ENCODE measurements around the gene NFRKB. TPM values are rescaled to one million over a fixed set of nuclear protein-coding genes. Genes with fewer than 3 reads are reported as not detected.

Gene NFRKB
- total and polyA plus RNA-seq, 2 of the 8 experiments (the other 6 are each of a cell fraction or from before 2014, with no cell fraction given): 17.0 to 31.0 TPM

DNA sequence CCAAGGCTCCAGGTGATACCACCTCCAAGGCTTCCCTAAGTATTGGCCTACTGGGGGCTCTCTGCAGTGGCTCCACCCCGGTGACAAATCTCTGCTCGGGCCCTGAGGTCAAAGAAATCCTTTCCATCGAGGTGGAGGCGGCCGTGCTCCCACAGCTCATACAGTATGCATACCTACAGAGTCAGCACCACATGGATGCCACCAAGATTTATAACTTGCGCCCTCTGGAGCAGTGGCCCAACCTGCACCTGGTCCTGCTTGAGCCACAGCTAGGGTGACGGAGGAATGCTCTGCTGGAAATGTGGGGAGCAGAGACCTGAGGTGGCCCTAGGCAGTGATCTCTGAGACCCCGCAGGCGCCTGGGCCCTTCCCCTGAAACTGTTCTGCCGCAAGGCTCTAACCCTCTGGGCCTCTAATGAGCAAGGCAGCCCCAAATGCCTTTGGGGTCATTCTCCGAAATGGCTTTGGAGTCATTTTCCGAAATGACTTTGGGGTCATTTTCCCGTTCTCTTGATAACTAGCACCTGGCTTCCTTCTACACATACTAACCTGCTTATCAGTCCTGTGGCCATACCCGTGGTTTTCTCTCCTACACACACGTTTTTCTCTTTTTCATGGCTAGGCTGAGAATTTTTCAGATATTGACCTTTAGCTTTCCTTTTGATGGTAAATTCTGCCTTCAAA lies 45.8 kb downstream of the NFRKB start:
- no peak for DNase-seq (ENCODE audit: low read depth in 1 of 2, low spot score in 2 of 2)
- H3K4ac ChIP-seq (replicated peaks; ENCODE audit: insufficient read length, low read depth, low read length): no peak overlapping the region
- no peaks in the 10 kb centered on the region for H3K79me2 ChIP-seq (ENCODE audit: control insufficient read depth in 1 of 2, insufficient read depth in 2 of 2, low read length in 2 of 2)
- no peak overlapping the region for H3K4me3 ChIP-seq (ENCODE audit: extremely low read depth in 1 of 4, insufficient read depth in 2 of 4, low read depth in 3 of 4, low read length in 4 of 4)
- no peaks in the 10 kb centered on the region; the same call in 1 of the 2 replicates for H3K23me2 ChIP-seq (ENCODE audit: low read depth, low read length)
- H4K20me1 ChIP-seq (replicated peaks in 1 of 2; ENCODE audit: control insufficient read depth in 1 of 2, insufficient read depth in 2 of 2, low read length in 2 of 2): no peaks in the 10 kb centered on the region
- H2AFZ ChIP-seq (ENCODE audit: low read length): no peak overlapping the region
- H4K5ac ChIP-seq (ENCODE audit: insufficient read length, low read depth, low read length): no peak overlapping the region
- H3K27ac ChIP-seq (ENCODE audit: low read depth, low read length): no peak overlapping the region
- no peak overlapping the region for H3K18ac ChIP-seq (ENCODE audit: extremely low read depth, low read length)
- no peak overlapping the region for H3K23ac ChIP-seq (ENCODE audit: insufficient read length)
- 89% methylated on average over 15 of the region's 15 CpGs; no CpG with 5 or more reads in 1 of the 2 experiments for WGBS, 2 experiments (ENCODE audit: extremely low coverage in 1 of 2, insufficient coverage in 1 of 2, insufficient read length in 1 of 2, insufficient replicate concordance in 2 of 2, low coverage in 1 of 2, low lambda C conversion rate in 2 of 2, missing lambda C conversion rate in 1 of 2)
- no peak for TF ChIP-seq JUN (IDR thresholded peaks at IDR 0.05; ENCODE audit: low read depth, low read length)
- no peak for TF ChIP-seq POLR2A (IDR thresholded peaks at IDR 0.05; ENCODE audit: control extremely low read depth in 1 of 2, low read depth in 2 of 2, low read length in 2 of 2)
- no peak for TF ChIP-seq TBP (IDR thresholded peaks at IDR 0.05; ENCODE audit: low read depth, low read length)
- TF ChIP-seq CHD2 (IDR thresholded peaks at IDR 0.05; ENCODE audit: low read length): no peak
- TF ChIP-seq EZH2 (IDR thresholded peaks at IDR 0.05; ENCODE audit: low read depth, low read length, severe bottlenecking): no peak
- no peak for TF ChIP-seq EGR1 (IDR thresholded peaks at IDR 0.05; ENCODE audit: borderline replicate concordance, low read depth, low read length)
- TF ChIP-seq POU5F1 (IDR thresholded peaks at IDR 0.05; ENCODE audit: low read depth, low read length): no peak
- TF ChIP-seq HDAC6 (IDR thresholded peaks at IDR 0.05; ENCODE audit: low read depth, low read length): no peak
- no peak for TF ChIP-seq GABPA (IDR thresholded peaks at IDR 0.05; ENCODE audit: borderline replicate concordance, insufficient read depth, low read length)
- no peak for TF ChIP-seq RFX5 (IDR thresholded peaks at IDR 0.05; ENCODE audit: borderline replicate concordance, low read depth, low read length)
- no peak for TF ChIP-seq RNF2 (IDR thresholded peaks at IDR 0.05; ENCODE audit: borderline replicate concordance, low read depth, low read length, missing control alignments, poor library complexity, severe bottlenecking)
- no peak for TF ChIP-seq BACH1 (IDR thresholded peaks at IDR 0.05; ENCODE audit: low read length)
- no peak for TF ChIP-seq NRF1 (IDR thresholded peaks at IDR 0.05; ENCODE audit: low read depth, low read length)
- no peak for TF ChIP-seq RAD21 (IDR thresholded peaks at IDR 0.05 in 1 of 2, conservative IDR thresholded peaks at IDR 0.05 in 1 of 2; ENCODE audit: low read depth in 2 of 2, low read length in 2 of 2)
- no peak overlapping the region for H3K4me2 ChIP-seq (ENCODE audit: insufficient read depth in 1 of 2, low read depth in 2 of 2, low read length in 2 of 2)
- H4K8ac ChIP-seq (ENCODE audit: extremely low read depth, insufficient read depth, low read length): no peak overlapping the region
- H2BK20ac ChIP-seq (ENCODE audit: low read length): no peak overlapping the region
- H3K36me3 ChIP-seq (ENCODE audit: control insufficient read depth in 2 of 4, insufficient read depth in 4 of 4, low read length in 3 of 4): no peaks in the 10 kb centered on the region
- no peak overlapping the region for H2BK5ac ChIP-seq (ENCODE audit: low read depth, low read length)
- H3K9ac ChIP-seq (replicated peaks in 1 of 4; ENCODE audit: extremely low read depth in 1 of 4, low read depth in 3 of 4, low read length in 3 of 4): no peak overlapping the region
- H3K9me3 ChIP-seq (ENCODE audit: insufficient read depth in 2 of 2, low read depth in 1 of 2, low read length in 1 of 2): no peaks in the 10 kb centered on the region
- H3K14ac ChIP-seq (ENCODE audit: insufficient read length): no peak overlapping the region
- no peak for FAIRE-seq
- no peak overlapping the region for H4K91ac ChIP-seq (replicated peaks; ENCODE audit: insufficient read length, low read length)
- H3K27me3 ChIP-seq (replicated peaks in 1 of 4; ENCODE audit: control insufficient read depth in 3 of 4, extremely low read depth in 1 of 4, insufficient read depth in 3 of 4, low read length in 3 of 4): no peaks in the 10 kb centered on the region
- no peak overlapping the region for H3K56ac ChIP-seq (replicated peaks; ENCODE audit: insufficient read length, low read depth, low read length)
- H2BK12ac ChIP-seq (ENCODE audit: low read depth, low read length): no peak overlapping the region
- no peaks in the 10 kb centered on the region; a peak in 1 of 7 replicates for H3K4me1 ChIP-seq (replicated peaks in 1 of 4; ENCODE audit: control insufficient read depth in 3 of 4, insufficient read depth in 4 of 4, low read length in 3 of 4)
- no peaks in the 10 kb centered on the region for H3K79me1 ChIP-seq (ENCODE audit: low read depth, low read length)
- POLR2A ChIA-PET (ENCODE audit: partially characterized antibody): no interaction called here
- CTCF ChIA-PET (ENCODE audit: partially characterized antibody): interaction anchor here (0.9 kb wide), 1 partner anchor 13 kb away, joined by 3 read pairs; no protein-coding TSS in a partner anchor
- H2AK5ac ChIP-seq (ENCODE audit: low read depth, low read length): no peak overlapping the region
- no peak overlapping the region for H2BK120ac ChIP-seq (replicated peaks; ENCODE audit: low read depth, low read length)
- H2BK15ac ChIP-seq (ENCODE audit: low read length): no peak overlapping the region
